Measurements from ENCODE around the gene CHN2. TPM values are rescaled to one million over a fixed set of nuclear protein-coding genes. Genes with fewer than 3 reads are reported as not detected.

Gene CHN2
- 0.43 and 7.7 TPM in 2 replicates for total RNA-seq

DNA sequence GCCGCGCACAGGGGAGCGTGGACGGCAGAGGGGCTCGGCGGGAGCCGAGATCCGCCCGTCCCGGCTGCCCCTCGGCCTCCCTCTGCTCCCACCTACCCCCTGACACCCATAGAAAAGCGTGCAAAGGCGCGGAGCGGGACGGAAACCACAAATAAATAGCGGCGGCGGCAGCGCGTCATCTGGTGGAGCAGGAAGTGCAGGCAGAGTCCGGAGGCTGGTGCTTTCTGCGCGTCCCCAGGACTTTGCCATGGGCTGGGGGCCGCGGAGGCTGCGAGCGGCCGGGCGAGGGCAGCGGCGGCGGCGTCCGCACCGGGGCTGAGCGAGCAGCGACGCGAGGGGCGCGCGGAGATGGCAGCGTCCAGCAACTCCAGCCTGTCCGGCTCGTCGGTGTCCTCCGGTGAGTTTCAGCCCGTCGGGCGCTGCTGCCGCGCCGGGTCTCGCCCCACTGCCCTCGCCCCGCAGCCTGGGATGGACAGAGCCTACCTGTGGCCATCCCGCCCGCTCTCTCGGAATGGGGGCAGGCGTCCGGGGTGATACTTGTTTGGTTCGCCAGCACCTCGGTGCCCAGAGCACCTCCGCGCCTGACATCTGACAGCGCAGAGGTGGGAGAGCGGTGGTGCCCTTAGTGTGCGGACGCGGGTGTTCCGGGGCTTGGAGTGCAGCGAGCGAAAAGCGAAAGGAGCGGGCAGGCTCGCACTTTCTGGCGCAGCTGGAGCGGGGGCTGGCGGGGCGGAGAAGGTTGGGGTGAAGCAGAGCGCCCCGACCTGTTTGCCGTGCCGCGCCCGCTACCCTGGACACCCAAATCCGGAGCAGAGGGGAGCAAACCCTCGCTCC is at the start of gene CHN2:
TSS of gene CHN2 (plus strand) at position 182 of the 834 bp plus-strand sequence.

DNA sequence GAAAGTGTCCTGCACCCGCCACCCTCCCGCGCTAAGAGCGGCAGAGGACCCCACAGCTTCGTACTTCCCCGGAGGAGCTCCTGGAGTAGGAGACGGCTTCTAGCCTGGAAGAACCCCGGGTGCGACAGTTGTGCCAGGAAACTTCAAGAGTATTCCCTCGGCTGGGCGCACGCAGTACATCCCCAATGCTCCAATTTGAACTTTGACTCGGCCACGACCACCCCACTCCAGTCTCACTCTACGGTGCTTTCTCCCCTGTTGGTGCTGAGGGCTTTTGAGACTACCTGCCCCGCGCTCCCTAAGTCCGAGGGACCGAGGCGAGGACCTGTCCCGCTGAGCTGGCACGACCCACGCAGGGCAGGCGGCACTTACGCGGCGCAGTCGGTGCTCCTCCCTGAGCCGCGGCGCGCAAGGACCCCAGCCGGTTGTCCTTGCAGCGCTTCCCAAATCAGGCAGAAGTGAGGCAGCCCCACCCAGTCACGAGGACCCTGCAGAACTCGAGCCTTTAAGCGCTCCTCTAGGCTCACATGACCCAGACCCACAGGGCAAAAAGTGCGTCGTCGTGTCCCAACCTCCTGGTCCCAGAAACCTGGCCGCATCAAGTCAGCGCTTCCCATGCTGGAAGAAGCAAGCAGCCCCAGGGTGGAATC is 48.4 kb upstream of the CHN2 start, which contains the start of gene CPVL:
TSS of gene CPVL (minus strand) at position 481 of the 650 bp plus-strand sequence. CDS start 25,476 bp downstream, outside the sequence.

Other genes with a start within 250 kb of the CHN2 start
- 6.5 and 7.6 TPM in 2 replicates for gene TRIL, start 236.4 kb upstream of the CHN2 start, total RNA-seq
- gene CPVL, start 48.2 kb upstream of the CHN2 start, total RNA-seq = 0.58 TPM in 1 of 2 replicates, not detected in the other

All from pericardium fibroblast (primary cell).